HG03565 (cell line): ENCODE data around the gene APOBEC3H.
A peak's percentile ranks its signal among the peaks of the same experiment; 100 is the strongest.

ENCODE experiments used
- ATAC-seq: cut with Tn5 transposase; IDR thresholded peaks from one replicate; pipeline ENCODE4 v1.9.1; 2021; ENCODE audit warnings: mild to moderate bottlenecking, moderate library complexity; ENCODE audit not compliant: unreplicated experiment

The APOBEC3H gene

GRCh38 chr22:39152511-39153219, 55.6 kb downstream of the APOBEC3H start, which contains the start of gene CBX7:
TSS of gene CBX7 (minus strand) at chr22:39152680. CDS start at chr22:39152444, 236 bp downstream.
- peak; percentile 62 for ATAC-seq

- ATAC-seq, result no peak
Observed at GRCh38 chr22:39153220-39153717, 56.2 kb downstream of the APOBEC3H start.
